GM10847 (cell line): ENCODE measurements around the gene C1orf226.

Source experiments
- POLR2A ChIP-seq: IDR thresholded peaks from 2 replicates; pipeline ENCODE4 v1.6.1; 2011; ENCODE audit not compliant: insufficient read length; ENCODE audit errors: extremely low read depth

Gene C1orf226, protein sequence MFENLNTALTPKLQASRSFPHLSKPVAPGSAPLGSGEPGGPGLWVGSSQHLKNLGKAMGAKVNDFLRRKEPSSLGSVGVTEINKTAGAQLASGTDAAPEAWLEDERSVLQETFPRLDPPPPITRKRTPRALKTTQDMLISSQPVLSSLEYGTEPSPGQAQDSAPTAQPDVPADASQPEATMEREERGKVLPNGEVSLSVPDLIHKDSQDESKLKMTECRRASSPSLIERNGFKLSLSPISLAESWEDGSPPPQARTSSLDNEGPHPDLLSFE

DNA sequence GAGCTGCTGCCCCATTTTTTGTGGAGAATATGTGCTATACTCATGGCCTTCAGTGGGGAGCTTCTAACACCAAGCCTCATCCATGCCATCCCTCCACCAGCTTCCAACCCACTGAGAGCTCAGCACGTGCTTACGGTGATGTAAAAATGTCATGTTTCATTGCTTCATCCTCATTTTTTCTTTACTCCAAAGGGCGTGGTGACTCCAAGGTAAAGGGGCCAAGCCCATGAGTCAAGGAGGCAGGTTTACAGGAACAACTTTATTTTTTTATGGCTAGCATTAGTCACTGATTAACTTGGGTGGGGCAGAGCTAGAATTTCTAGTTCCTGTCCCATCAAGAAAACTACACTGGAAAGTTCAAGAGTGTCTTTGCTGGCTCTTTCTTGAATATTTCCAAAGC lies at the start of gene C1orf226:
Gene C1orf226, plus strand, starts transcription at position 346 of the 400 bp plus-strand sequence. CDS start 174 bp downstream, outside the sequence.
- TF ChIP-seq POLR2A = no peak

DNA sequence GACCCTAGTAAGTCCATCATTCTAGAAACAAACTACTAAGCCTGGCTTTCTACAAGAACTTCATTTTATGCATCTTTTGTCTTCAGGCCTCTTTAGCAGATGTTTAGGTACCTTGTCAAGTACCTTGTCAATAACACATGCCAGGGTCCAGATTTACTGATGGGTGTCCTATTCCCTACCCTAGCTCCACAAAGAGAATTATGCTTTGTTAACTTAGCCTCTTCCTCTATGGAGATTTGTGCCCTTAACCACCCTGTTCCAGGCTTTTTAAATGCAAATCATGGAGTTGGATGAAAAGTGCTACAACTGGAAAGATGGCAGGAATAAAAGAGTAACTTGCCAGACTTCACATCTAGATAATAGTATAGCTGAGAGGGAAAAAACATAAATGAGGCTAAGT lies 47.5 kb upstream of the C1orf226 start:
- TF ChIP-seq POLR2A = no peak

GRCh38 chr1:162335126-162335525 lies 46.4 kb upstream of the C1orf226 start:
- TF ChIP-seq POLR2A = no peak

- no peak for TF ChIP-seq POLR2A
These were observed 44.8 kb upstream of the C1orf226 start for GRCh38 chr1:162336621-162337285.

GRCh38 chr1:162342452-162342983 lies 39.0 kb upstream of the C1orf226 start:
- TF ChIP-seq POLR2A = no peak

- TF ChIP-seq POLR2A = no peak
These were observed 38.1 kb upstream of the C1orf226 start for GRCh38 chr1:162343470-162343869.

DNA sequence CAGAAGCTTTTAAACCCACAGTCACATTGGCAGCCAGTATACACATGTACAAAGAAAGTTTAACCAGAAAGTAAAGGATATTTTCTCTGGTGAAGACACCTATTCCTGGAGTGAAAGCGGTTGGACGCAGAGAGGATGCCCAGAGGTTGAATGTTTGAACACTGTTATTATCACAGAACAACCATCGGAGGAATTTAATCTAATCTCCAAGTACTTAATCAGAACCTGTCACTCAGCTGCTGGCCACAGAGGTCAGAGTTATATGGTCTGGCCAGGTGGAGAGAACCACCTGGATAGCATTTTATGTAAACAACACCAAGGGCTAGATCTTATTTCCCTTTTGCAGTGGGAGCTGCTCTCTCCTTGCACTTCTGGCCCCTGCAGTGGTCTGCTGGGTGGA lies 34.2 kb upstream of the C1orf226 start:
- no peak for TF ChIP-seq POLR2A

GRCh38 chr1:162349635-162350330 lies 31.7 kb upstream of the C1orf226 start:
- no peak for TF ChIP-seq POLR2A

DNA sequence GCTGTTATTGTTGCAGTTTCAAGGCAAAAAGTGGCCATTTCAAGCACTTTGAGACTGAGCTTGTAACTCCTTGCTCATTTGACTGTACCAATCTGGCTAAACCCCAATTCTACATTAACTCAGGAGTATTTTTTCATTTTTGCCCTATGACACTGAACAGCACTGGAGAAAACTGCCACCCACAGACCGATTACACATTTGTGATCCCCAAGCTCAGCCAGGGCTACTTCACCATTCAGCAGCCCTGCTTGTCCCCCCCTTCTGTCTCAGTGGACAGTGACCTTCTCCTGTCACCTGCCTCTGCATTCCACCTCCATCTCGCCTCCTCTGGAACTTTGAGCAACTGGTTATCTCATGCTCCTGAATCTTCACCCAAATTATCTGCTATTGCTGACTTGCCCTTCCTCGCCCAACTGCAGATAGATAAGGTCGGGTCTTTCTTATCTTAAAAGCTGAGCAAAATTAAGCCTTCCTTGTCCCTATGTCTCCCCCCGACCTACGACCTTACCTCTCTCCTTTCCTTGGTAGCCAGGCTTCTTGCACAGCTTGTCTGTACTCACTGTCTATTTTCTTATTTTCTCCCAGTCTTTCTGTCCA lies 30.2 kb upstream of the C1orf226 start:
- TF ChIP-seq POLR2A = no peak

- TF ChIP-seq POLR2A = no peak
These were observed 28.4 kb upstream of the C1orf226 start for GRCh38 chr1:162353078-162353477.

DNA sequence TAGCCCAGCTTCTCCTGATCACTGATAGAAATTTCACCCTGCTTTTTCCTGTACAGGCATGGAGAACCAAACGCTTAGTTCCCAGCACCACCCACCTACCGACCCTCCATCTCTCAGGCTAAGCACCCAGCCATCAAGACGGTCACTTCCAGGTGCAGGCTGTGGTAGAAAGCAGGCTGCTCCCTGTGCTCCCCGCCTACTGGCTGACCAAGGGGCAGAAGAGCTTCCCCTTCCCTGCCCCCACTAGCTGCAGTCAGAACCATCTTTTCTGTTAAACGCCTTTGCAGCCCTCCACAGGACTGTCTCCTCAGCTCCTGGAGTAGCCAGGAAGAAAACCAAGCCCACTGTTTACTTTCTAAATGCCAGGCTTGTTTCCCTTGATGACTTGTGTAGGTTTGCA lies 27.8 kb upstream of the C1orf226 start:
- TF ChIP-seq POLR2A = no peak

DNA sequence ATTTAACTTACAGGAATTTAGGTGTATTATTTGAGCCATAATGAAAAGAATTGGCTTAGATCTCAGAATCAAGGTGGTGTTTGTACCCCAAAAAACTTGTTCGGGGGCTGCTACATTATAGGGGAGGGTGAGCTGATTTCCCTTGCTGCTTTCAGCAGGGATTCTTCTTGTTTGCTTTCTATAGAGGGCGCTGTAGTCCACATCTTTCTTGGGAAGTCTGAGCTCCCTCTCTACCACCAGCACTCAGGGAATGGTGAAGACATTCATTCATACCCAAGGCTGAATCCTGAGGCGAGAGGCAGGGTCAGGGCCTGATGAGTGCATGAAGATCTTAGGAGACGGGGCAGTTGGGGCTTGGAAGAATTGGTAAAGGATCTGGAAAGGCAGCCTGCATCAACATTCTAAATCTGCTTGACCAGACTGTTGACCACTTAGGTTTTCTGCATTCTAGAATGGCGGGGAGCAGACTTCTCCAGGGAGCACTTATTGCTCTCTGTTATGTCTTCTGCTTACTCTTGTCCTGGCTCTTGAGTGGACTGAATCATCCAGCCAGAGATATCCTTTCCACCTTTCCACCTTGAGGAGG lies 23.8 kb upstream of the C1orf226 start:
- TF ChIP-seq POLR2A = no peak

- TF ChIP-seq POLR2A = no peak
These were observed 22.6 kb upstream of the C1orf226 start for GRCh38 chr1:162358928-162359327.

DNA sequence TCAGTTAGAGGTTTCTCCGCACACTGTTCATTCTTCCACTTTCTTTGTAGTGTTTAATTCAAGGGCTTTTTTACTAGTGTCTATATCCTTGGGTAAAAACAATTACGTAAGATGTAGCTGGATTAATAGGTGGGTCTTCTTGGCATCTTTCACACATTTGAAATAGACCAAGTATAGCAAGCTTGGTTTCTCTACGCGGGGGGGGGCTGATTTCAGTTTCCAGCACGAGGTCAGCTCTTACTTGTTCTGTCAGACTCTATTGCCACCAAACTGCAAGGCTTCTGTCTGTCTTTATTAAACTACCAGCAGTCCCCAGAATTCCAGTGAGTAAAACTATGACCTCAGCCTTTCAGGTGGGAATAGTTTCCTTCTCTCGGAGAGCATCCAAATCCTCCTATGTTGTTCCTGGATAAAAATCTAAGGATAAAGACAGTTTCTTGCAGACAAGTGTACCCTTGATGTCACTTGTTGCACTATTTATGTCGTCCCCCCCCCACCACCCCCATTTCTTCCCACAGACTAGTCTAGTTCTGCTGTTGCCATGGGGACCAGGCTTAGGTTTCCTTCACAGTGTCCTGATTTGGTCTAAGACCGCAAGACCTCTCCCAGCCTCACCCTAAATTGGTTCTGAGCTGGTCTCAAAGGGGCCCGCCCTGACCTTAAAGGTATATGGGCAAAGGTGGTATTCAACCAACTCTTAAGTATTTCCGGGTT lies 21.8 kb upstream of the C1orf226 start:
- TF ChIP-seq POLR2A = no peak

GRCh38 chr1:162360237-162360873 lies 21.2 kb upstream of the C1orf226 start:
- no peak for TF ChIP-seq POLR2A

- no peak for TF ChIP-seq POLR2A
These were observed 20.7 kb upstream of the C1orf226 start for GRCh38 chr1:162360874-162361260.
